GM19438 (cell line): ENCODE data around the gene IMP3.
"Not testable (repeated sequence)": the region's sequence is repeated elsewhere in the genome, so short reads cannot be mapped to it uniquely, and the experiment has no call there.

Experiments
- ATAC-seq: cut with Tn5 transposase; IDR thresholded peaks from one replicate; pipeline ENCODE4 v1.9.1; 2021; ENCODE audit warnings: low read depth; ENCODE audit not compliant: unreplicated experiment

Gene IMP3, protein sequence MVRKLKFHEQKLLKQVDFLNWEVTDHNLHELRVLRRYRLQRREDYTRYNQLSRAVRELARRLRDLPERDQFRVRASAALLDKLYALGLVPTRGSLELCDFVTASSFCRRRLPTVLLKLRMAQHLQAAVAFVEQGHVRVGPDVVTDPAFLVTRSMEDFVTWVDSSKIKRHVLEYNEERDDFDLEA

DNA sequence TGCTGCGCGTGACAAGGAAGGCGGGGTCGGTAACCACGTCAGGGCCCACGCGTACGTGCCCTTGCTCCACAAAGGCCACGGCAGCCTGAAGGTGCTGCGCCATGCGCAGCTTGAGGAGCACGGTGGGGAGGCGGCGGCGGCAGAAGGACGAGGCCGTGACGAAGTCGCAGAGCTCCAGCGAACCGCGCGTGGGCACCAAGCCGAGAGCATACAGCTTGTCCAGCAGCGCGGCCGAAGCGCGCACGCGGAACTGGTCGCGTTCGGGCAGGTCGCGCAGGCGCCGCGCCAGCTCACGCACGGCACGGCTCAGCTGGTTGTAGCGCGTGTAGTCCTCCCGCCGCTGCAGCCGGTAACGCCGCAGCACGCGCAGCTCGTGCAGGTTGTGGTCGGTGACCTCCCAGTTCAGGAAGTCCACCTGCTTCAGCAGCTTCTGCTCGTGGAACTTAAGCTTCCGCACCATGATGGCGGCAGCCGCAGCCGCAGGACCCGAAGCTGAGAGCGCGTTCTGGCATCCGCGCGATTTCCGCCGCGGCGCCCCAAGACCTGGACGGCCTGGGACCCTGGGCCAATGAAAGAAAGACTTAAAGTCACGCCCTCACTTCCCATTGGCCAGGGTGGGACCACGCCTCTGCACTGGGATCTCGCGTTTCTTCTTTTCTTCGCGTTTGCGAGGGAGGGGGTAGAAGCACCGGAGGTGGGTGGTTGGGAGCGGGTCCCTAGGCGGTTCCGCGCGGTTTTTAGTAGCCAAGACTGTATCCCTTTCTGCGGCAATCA is at the start of gene IMP3:
TSS of gene IMP3 (minus strand) at position 516 of the 774 bp plus-strand sequence. CDS start at position 460, 56 bp downstream.
- ATAC-seq: peak; percentile 91

DNA sequence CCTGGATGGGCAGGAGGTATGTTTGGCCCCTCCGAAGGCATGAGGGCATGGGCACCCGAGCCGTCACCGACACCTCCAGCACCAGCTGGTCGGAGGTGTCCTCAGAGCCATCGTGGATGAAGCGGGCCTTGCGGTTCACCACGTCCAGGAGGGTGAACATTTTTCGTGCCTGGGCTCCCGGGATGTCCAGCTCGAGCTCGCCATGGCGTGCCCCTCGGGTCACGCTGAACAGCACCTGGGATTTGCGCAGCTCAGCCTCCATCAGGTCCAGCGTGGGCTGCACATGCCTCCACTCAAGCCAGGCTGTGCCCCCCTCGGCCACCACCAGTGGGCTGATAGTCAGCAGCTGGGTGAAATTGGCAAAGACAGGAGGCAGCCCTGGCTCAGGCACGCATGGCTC is 49.4 kb upstream of the IMP3 start:
- ATAC-seq: not testable (repeated sequence)

DNA sequence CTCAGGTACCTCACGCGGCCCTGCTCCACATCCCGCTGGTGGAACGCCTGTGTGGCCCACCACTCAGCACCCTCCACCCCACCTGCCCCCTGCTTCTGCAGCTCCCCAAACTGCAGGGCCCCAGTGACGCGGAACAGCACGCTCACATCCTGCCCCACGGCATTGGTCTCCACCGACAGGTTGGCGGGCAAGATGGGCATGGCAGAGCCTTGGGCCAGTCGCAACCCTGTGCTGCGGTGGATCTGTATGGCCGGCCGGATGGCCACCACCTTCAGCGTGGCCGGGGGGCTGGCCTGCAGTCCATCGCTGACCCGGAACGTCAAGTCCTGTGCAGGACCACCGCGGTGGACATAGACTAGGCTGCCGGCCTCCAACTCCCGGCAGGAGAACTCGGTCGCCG is 48.8 kb upstream of the IMP3 start:
- ATAC-seq: no peak

DNA sequence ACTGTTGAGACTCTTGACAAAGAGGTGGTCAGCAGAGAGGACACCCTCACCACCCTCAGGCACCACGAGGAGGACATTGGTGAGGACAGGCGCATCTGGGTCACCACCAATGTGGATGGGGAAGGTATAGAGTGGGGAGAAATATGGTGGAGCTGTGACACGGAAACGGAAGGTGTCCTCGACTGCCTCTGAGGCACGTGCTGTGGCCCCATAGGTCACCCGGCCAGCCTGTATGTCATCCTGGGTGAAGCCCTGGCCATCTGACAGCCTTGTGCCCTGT is 48.2 kb upstream of the IMP3 start:
- no peak for ATAC-seq

DNA sequence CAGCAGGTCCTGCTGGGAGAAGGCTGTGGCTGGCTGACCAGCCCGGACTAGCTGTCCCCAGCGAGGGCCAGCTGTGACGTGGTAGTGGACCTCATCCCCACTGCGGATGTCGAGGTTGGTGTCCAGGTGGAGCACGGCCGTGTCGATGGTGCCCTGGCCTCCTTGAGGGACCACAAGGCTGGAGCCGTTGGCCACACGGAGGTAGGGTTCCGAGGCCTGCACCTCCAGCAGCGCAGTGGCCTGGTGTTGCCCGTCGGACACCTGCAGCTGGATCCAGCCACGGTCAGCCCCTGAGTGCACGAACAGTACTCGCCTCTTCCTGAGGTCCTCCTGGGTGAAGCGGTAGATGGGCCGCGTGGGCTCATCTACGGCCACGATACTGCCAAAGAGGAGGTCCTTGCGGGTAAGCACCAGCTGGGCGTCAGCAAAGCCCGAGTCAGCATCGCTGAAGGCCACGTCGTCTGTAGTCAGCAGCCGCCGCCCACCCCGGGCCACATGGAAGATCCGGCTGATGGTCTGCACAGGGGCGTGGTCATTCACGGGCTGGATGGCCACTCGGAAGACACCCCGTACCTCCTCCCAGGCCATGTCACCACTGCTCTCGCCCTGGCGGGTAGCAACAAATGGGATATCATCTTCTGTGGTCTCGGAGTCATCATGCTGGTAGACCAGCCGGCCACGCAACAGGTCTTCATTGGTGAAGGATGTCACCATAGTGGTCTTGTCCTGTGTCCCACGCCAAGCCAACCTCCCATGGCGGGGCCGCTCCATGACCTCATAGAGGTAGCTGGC is 47.7 kb upstream of the IMP3 start:
- no peak for ATAC-seq

DNA sequence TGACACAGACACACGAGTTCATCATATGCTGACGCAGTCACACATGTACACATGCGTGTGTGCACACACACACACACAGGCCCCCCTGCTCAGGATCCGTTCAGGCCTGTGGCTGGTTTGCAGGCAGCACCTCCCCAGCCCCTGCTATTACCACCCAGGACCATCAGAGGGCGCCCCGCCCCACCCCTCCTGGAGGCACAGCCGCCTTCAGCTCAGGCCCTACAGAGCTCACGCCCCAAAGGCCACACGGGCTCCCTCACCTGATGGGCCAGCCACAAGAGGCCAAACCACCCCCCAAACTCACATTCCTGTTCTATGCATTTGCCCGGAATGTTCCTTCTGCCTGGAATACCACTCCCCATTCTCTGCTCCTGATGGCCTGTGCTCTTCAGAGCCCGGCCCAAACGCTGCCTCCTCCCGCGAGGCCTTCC is 46.2 kb upstream of the IMP3 start:
- not testable (repeated sequence) for ATAC-seq

DNA sequence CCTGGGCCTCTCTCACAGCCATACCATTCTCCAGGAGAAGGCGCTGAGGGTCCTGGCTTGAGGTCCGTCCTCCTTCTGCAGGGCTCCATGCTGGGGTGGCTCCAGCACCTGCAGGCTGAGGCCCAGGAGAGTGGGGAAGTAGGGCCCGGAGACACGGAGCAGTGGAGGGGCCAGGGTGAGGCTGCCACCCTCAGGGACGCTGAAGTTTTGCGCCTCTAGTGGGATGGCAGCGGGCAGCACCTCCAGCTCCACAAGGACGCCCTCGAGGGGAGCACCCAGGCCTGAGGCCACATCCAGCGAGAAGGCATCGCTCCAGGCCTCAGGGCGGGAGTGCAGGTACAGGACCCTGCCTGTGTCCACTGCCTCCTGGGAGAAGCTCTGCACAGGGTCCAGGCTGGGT is 45.2 kb upstream of the IMP3 start:
- ATAC-seq: no peak

DNA sequence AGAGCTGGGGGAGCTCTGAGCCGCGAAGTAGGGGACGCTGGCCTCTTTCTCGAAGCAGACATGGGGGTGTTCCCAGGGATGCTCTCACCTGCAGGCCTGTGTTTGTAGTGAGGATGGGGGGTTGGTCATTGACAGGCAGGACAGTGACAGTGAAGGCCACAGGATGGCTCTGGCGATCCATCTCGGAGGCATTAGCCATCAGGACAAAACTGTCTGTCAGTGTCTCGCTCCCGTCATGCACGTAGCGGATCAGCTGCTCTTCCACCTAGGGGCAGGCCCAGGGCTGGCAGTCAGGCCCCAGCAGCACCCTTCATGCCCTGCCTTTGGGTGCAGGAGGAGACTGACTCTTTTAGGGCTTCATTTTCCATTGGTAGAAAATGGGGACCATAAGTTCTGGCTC is 44.6 kb upstream of the IMP3 start:
- ATAC-seq: no peak

DNA sequence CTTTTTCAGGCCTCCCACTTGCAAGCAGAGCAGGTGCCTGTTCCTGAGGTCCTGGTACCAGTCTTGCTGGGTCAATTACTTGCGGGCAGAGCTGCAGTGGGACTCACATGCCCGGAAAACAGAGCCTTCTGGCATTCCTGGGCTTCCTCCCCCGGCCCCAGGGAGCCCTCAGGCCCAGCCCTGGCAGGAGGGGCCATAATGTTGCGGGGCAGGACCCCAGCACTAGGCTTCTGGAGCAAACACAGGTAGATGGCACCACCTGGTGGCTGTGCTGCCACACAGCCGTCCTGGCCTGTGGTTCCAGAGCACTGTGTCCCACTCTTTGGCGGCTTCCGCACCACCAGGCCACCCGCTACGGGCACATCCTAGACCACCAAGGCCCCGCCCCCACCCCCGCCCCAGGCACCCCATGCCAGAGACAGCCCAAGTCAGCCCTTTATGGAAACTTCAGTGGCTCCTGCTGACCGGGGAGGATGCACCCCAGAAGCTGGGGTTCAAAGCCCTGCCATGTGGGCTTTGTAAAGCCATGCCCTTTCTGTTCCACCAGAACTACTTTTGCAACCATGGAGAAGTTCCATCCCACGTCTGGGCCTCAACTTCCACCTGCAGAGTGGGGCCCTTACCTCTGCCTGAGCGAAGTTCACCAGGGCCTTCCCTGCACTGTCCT is 43.8 kb upstream of the IMP3 start:
- not testable (repeated sequence) for ATAC-seq

DNA sequence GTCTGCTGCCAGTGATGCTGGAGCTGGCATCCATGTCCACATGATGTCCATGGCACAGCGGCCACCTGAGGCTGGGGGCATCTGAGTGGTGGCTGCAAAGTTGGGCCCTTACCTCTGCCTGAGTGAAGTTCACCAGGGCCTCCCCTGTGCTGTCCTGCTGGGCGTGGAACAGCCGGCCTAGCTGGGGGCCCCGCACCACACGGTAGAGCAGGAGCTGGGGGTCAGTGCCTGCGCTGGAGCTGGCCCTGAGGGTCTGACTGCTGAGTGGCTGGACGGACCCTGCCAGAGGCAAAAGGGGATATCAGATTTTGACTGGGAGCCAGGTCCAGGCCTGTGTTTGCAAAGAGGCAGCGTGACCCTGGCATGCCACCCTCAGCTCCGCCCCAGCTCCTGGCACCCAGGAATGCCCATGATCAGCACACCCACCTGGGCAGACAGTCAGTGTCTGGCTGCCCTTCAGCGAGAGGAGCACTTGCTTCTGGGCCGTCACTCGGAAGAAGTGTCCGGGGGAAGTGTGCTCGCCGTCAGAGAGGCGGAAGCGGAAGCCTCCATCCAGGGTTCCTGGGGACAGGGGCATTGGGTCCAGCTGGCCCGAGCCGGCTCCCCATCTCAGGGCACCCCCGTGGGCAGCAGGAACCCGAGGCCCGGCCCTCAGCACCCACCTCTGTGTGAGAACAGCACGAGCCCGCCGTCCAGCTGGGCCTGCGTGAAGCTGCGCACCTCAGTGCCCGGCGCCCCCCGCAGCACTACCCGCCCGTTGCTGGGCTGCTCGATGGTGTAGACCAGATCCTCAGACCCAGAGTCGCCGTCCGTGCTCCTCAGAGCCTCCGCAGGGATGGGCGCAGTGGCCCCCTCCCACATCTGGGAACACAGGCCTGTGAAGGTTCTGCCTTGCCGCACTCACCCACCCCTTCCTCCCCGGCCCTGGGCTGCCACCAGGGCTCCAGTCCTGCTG is 42.4 kb upstream of the IMP3 start:
- ATAC-seq: no peak

DNA sequence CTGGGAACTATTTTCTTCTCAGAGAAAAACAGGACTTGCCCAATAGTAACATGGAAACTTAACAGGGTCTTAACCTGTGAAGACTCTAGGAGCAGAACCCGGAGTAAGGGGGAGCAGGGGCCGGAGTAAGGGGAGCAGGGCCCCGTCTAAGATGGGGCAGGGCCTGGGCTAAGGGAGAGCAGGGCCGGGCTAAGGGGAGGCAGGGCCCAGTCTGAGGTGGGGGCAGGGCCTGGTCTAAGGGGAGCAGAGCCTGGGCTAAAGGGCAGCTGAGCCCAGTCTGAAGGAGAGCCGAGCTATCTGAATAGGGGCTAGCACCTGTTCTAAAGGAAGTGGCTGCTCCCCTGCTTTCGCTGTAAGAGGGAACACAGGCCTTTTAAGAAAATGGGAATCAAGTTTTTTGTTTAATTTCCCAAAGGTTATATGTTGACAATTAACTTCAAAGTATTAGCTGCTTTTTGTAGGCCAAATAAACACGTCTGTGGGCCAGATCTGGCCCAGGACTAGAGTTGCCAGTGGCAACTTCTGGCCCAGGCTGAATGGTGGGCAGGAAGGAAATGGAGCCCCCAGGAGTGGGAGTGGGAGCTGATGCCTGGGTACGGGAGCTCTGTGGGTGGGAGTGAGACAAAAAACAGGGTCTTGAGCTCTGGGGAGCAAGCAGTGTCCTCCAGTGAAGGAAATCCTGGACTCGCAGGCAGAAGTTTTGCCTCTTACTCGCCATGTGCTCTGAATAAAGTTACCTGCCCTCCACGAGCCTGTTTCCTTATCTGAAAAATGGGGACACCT is 40.2 kb upstream of the IMP3 start:
- ATAC-seq: no peak

DNA sequence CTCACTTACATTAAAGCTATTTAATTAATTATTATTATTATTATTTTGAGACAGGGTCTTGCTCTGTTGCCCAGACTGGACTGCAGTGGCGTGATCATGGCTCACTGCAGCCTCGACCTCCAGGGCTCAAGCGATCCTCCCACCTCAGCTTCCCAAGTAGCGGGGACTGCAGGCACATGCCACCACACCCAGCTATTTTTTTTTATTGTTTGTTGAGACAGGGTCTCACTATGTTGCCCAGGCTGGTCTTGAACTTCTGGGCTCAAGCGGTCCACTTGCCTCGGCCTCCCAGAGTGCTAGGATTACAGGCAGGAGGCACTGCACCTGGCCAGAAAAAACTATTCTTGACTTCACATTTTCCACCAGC is 38.3 kb upstream of the IMP3 start:
- ATAC-seq: not testable (repeated sequence)

DNA sequence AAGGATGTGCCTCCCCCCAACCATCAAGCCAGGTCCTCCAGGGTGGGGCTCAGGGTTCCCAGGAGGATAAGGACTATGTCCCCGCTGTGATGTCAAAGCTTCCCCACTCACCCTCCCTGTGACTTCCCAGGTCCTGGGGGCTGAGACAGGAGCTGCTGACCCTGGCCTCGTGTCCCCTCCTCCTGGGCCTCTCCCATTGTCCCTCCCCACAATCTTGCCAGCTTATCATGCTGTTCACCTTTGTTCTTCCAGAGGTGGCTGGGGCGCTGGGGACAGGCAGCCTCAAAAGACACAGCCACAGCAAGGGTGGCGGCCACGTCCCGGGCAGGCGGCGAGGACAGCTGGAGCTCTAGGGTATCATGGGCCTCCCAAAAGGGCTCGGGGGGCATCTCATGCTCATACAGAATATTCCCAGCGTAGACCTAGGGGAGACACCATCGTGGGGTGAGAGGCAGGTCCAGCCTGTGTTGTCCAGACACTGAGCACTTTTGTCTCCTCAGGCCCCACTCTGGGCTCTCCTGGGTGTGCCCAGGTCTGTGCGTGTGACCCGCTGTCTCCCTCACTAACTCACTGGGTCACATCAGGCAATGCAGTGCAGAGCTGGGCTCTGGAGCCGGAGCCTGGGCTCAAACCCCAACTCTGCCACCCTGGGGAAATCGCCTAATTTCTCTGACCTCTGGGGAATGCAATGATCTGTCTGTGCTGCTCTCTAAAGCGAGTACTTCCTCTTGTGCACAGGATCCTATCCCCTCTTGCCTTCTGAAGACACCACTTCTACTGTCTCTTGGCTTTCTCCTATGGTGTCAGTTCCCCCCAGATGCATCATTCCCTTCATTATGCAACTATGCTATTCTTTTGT is 37.7 kb upstream of the IMP3 start:
- no peak for ATAC-seq

DNA sequence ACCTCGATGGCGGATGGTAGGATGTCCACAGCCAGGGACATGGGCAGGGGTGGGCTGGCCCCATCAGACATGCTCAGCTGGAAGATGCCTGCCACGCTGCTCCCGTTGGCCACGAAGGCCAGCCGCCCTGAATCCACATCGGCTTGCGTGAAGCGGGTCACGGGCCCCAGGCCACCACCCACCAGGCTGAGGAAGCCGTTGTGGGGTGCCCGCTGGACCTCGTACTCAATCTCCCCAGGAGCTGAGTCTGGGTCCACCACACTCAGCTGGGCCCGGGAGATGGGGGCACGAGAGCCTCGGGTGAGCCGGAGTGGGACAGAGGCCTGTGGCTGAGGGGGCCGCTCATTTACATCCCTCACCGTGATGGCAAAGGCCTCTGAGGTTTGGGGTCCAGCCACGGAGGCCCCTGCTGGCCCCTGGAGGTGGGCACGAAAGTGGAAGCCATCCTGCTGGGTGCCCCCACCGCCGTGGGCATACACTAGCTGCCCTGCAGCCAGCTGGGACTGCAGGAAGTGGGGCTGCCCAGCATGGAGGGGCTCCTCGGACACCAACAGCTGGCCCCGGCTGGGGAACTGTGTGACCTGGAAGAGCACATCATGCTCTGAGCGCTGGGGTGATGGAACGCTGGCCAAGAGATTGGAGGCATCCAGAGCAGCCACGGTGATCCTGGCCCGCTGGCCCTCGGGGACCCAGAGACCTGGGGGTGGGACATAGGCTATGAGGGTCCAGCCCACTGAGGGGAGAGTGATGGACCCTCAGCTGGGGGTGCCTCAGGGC is 36.9 kb upstream of the IMP3 start:
- ATAC-seq: no peak

DNA sequence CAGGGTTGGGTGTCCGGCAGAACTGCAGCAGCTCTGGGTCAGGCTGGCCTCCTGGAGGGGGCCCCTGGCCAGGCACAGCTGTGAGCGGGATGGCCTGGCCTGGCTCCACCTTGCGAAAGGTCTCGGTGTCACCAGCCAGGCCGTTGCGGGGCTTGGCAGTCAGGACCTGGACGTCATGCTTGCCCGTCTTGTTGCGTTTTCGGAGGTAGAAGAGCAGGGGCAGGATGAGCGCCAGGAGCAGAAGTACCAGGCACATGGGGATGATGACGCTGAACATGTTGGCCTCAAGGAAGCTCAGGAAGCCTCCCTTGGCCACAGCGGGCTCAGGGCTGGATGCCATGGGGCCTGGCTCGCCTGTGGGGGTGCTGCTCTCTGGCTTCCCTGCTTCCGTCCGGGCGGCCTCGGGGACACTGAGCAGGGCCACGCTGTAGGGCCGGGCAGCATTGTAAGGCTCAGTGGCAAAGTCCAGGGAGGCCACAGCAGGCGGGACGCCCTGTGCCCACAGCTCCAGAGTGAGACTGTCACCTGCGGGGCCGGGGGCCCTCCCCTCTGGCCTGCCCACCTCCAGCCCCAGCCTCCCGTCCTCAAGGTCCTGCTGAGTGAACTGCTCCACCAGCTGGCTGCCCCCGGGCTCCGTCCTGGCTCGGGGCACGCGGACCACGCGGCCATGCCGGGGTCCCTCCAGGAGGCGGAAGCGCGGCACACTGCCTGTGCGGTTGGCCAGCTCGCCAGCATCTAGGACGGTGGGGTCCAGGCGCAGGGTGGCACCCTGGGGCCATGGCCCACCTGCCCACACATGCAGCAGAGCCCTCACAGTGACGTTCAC is 35.8 kb upstream of the IMP3 start:
- ATAC-seq: no peak

DNA sequence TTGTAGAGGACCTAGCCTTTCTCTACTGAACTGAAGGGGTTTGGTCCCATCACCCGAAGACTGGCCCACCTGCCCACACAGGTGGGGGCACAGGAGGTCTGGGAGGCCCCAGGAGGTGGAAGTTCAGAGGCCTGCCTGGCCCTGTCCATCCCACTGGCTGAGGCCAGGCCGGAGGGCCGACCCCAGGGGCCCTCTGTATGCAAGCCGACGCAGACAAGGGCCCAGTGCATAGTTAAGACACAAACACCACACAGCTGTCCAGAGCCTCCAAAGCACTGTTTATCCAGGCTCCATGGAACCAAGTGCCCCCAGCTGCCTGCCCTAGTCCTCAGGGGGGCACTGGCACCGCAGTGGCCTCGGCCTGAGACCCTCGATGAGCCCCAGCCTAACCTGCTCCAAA is 34.3 kb upstream of the IMP3 start:
- no peak for ATAC-seq
